Effector memory CD4-positive, alpha-beta T cell (primary cell): ENCODE measurements around the gene CASP8.

ENCODE experiments used
- DNase-seq, 3 donors: peaks; one replicate each; pipeline ENCODE4 v3.0.0-alpha.2; 2020
- H3K27ac ChIP-seq: 2 replicates; pipeline ENCODE4 v1.7.0; 2013; ENCODE audit warnings: mild to moderate bottlenecking, low read length, moderate library complexity; ENCODE audit not compliant: insufficient read depth, poor library complexity, severe bottlenecking
- H3K27me3 ChIP-seq: replicated peaks from 2 replicates; pipeline ENCODE4 v1.7.0; 2013; ENCODE audit warnings: mild to moderate bottlenecking, low read length; ENCODE audit not compliant: insufficient read depth, control insufficient read depth, poor library complexity, severe bottlenecking
- H3K36me3 ChIP-seq: 2 replicates; pipeline ENCODE4 v1.7.0; 2013; ENCODE audit warnings: mild to moderate bottlenecking, low read length, moderate library complexity; ENCODE audit not compliant: control insufficient read depth, insufficient read depth
- H3K4me1 ChIP-seq: 2 replicates; pipeline ENCODE4 v1.7.0; 2013; ENCODE audit warnings: low read length, mild to moderate bottlenecking; ENCODE audit not compliant: control insufficient read depth, insufficient read depth, poor library complexity, severe bottlenecking
- H3K4me3 ChIP-seq: 2 replicates; pipeline ENCODE4 v1.7.0; 2013; ENCODE audit warnings: low read length, low read depth, mild to moderate bottlenecking; ENCODE audit not compliant: insufficient read depth, poor library complexity, severe bottlenecking
- H3K9me3 ChIP-seq: 2 replicates; pipeline ENCODE4 v1.7.0; 2013; ENCODE audit warnings: mild to moderate bottlenecking, low read length, moderate library complexity; ENCODE audit not compliant: control insufficient read depth

Gene CASP8

DNA sequence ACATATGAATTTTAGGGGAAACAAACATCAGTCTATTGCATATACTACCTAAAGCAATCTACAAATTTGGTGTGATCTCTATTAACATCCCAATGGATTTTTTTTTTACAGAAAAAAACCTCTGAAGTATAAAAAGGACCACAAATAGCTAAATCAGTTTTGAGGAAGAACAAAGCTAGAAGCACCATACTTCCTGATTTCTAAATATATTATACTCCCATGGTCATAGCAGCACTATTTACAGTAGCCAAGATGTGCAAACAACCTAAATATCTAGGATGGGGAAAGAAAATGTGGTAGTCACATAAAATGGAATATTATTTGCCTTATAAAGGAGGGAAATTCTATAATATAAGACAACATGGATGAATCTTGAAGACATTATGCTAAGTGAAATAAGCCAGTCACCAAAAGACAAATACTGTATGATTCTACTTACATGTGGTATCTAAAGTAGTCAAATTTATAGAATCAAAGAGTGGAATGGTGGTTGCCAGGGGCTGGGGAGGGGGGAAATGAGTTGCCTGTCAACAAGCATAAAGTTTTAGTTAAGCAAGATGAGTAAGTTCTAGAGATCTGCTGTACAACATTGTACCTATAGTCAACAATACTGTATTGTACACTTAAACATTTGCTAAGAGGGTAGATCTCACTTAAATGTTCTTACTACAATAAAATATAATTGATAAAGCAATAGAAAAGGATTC, 17.6 kb upstream of the CASP8 start:
- Histone ChIP-seq H3K27ac (peak overlapping the region; percentile 18), H3K4me3 (no peak overlapping the region), H3K27me3 (no peaks in the 10 kb centered on the region), H3K9me3 (no peaks in the 10 kb centered on the region), H3K4me1 (peaks cover 4% of the 10 kb centered on the region), H3K36me3 (peaks cover 3% of the 10 kb centered on the region)
- DNase-seq, result no peak

DNA sequence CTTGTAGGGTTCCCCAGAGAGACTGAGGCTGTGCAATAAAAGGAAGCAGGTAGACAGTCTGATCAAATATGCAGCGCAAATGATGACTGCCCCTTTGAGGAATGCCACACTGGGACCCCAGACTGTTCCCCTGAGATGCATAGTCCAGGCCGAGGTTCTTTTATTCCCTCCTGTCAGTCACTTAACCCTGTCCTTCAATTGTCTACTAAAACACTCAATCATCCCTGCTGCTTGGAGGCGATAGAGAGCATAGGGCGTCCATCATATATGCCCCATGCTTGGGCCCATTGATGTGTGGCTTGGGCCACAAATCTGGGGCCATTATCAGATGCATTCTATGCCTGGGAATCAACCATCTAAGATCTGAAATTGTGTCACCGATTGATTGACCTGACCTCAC, 15.5 kb upstream of the CASP8 start:
- H3K36me3 ChIP-seq, result peaks cover 3% of the 10 kb centered on the region
- H3K4me1 ChIP-seq, result peaks cover 3% of the 10 kb centered on the region
- H3K27me3 ChIP-seq, result no peaks in the 10 kb centered on the region
- DNase-seq, result no peak
- H3K4me3 ChIP-seq, result no peak overlapping the region
- H3K9me3 ChIP-seq, result no peaks in the 10 kb centered on the region
- no peak overlapping the region for H3K27ac ChIP-seq

DNA sequence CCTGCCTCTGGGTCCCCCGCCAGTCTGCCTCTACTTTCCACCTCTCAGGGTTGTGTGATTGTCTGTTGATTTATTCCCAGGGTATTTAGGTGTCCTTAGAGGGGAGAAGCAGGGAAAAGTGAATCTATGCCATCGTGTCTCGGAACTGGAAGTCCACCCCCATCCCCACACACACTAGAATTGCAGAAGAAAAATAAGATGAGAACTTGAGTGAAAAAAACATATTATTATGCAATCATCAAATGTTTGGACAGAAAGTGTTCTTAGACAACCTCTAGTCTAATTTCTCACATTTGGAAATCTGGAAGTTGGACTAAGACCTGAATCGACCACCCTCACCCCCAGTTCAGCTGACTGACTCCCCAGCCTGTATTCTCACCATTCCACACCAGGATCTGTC, 14.1 kb upstream of the CASP8 start:
- Histone ChIP-seq H3K27me3 (no peaks in the 10 kb centered on the region), H3K27ac (no peak overlapping the region), H3K4me3 (no peak overlapping the region), H3K4me1 (peaks cover 3% of the 10 kb centered on the region), H3K9me3 (no peaks in the 10 kb centered on the region), H3K36me3 (peaks cover 3% of the 10 kb centered on the region)
- no peak for DNase-seq

DNA sequence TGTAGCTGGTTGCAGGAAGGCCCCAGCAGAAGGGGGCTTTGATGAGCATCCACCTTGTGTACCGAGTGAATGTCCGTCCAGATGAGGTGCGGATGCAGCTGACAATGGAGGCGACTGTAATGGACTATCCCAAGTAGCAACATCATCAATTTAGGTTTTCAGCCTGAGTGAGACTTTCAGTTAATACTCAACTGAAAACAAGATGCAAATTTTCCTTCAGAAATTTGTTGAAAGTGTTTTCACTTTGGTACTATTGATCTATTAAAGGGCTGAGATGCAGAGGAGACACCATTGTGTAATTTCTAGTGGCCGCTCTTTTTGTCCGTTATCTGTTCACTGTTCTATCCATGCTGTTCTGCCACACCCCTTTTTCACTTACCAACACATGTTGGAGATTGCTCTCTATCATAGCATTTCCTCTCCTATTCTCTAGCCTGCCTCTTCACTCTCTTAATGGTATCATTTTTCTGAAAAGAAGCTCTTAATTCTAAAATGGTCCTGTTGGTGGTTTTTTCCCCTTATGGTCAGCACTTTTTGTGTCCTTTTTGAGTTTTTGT, 12.0 kb upstream of the CASP8 start:
- Histone ChIP-seq H3K27me3 (no peaks in the 10 kb centered on the region), H3K36me3 (no peaks in the 10 kb centered on the region), H3K4me1 (peaks cover 20% of the 10 kb centered on the region), H3K27ac (no peak overlapping the region), H3K9me3 (no peaks in the 10 kb centered on the region), H3K4me3 (no peak overlapping the region)
- no peak for DNase-seq

DNA sequence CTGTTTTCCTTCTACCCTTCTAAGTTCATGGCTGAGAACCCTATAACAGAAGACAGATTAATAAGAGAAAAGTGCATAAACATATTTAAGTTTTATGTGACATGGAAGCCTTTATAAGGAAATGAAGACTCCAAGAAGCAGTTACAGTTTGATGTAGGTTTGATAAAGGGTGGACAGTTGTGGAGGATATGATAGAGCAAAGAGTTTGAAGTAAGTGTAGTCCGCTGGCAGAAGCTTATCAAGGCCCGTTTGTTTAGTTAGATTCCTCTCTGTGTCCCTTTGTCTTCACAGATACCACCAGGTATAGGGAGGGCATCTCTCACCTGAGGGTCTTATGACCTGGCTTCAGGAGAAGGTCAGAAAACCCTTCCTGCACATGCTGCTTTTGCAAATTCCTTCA, 10.4 kb upstream of the CASP8 start:
- no peak for DNase-seq
- Histone ChIP-seq H3K4me3 (no peak overlapping the region), H3K27me3 (no peaks in the 10 kb centered on the region), H3K27ac (no peak overlapping the region), H3K9me3 (no peaks in the 10 kb centered on the region), H3K4me1 (peaks cover 35% of the 10 kb centered on the region), H3K36me3 (no peaks in the 10 kb centered on the region)

DNA sequence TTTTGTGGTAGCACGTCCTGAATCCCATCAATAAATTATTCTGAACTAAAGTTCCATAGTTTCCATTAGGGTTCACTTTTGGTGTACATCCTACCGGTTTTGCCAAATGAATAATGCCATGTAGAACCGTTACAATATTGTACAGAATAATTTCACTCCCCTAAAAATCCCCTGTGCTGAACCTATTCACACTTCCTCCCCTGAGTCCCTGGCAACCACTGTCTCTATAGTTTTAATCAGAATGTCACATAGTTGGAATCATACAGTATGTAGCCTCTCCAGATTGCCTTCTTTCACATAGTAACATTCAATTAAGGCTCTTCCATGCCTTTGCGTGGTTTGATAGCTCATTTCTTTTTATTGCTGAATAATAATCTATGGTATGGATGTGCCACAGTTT, 9.6 kb upstream of the CASP8 start:
- Histone ChIP-seq H3K36me3 (no peaks in the 10 kb centered on the region), H3K9me3 (no peaks in the 10 kb centered on the region), H3K27me3 (no peaks in the 10 kb centered on the region), H3K27ac (no peak overlapping the region), H3K4me3 (no peak overlapping the region), H3K4me1 (peaks cover 43% of the 10 kb centered on the region)
- DNase-seq, result no peak

DNA sequence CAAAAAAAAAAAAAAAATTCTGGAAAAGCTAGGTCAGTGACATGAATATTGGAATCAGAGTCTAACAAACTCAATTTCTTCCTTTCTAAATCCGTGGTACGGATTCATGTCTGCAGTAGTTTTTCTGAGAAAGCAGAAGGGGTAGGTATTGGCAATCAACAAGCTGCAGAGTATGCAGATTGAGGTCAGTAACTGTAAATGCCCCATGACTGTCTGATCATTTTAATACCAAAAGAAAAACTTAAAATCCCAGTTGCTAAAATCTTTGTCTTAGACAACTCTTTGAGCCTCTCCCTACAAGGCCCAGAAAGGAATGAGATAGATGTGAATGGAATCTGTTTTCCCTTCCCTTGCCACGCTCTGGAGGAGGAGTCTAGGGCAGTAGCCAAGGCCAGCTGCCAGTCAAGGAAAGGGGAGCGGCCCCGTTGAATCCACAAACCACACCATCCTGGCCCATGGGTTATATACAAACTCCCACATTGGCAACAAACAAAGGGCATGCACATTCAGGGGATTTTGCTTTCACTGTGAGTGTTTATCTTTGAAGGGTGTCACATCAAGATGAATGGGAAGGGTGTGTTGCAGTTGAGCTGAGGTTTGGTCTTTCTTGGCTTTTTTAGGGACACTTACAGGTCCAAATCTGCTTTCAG, 6.1 kb upstream of the CASP8 start:
- Histone ChIP-seq H3K4me3 (no peak overlapping the region), H3K27ac (peak overlapping the region; percentile 96), H3K9me3 (no peaks in the 10 kb centered on the region), H3K4me1 (peaks cover 64% of the 10 kb centered on the region), H3K27me3 (no peaks in the 10 kb centered on the region), H3K36me3 (no peaks in the 10 kb centered on the region)
- DNase-seq, result no peak

DNA sequence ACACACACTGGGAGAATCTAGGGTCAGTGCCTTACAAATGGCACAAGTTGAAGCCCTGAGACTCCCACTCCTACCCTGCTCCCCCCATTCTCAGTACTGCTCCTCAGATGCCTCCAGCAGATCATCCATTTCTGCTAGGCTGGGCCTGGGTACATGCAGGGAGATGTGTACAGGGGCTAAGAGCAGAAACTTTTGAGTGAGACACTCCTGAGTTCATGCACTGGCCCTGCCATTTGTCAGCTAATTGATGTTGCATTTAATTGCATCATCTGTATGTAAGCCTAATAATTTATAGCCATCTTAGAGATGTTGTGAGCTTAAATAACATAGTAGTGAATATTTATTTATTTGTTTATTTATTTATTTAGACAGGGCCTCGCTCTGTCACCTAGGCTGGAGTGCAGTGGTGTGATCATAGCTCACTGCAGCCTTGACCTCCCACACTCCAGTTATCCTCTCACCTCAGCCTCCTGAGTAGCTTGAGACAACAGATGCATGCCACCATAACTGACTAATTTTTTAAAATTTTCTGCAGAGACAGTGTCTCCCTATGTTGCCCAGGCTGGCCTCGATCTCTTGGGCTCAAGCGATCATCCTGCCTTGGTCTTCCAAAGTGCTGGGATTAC, 4.8 kb upstream of the CASP8 start:
- H3K4me3 ChIP-seq, result no peak overlapping the region
- no peak for DNase-seq
- no peaks in the 10 kb centered on the region for H3K27me3 ChIP-seq
- H3K36me3 ChIP-seq, result no peaks in the 10 kb centered on the region
- peaks cover 74% of the 10 kb centered on the region for H3K4me1 ChIP-seq
- H3K27ac ChIP-seq, result peak overlapping the region; percentile 96
- H3K9me3 ChIP-seq, result no peaks in the 10 kb centered on the region

DNA sequence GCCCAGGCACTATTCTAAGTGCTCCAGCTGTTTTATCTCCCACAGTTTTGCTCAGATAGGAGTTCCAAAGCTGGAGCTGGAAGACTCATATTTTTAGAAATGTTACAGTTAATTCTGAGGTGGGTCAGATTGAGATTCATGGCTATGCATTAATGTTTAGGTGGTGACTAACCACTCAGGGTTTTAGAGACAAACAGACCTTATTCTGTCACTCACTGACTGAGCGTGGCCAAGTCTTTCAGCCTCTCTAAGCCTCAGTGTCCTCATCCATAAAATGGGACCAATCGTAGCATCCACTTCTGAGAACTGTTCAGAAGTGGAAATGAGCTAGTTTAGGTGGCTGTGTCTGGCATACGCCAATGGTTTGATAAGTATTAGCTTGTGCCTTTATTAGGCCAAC, 4.3 kb upstream of the CASP8 start:
- H3K4me1 ChIP-seq, result peaks cover 74% of the 10 kb centered on the region
- no peaks in the 10 kb centered on the region for H3K27me3 ChIP-seq
- peak overlapping the region; percentile 96 for H3K27ac ChIP-seq
- H3K9me3 ChIP-seq, result no peaks in the 10 kb centered on the region
- H3K36me3 ChIP-seq, result no peaks in the 10 kb centered on the region
- no peak for DNase-seq
- no peak overlapping the region for H3K4me3 ChIP-seq

DNA sequence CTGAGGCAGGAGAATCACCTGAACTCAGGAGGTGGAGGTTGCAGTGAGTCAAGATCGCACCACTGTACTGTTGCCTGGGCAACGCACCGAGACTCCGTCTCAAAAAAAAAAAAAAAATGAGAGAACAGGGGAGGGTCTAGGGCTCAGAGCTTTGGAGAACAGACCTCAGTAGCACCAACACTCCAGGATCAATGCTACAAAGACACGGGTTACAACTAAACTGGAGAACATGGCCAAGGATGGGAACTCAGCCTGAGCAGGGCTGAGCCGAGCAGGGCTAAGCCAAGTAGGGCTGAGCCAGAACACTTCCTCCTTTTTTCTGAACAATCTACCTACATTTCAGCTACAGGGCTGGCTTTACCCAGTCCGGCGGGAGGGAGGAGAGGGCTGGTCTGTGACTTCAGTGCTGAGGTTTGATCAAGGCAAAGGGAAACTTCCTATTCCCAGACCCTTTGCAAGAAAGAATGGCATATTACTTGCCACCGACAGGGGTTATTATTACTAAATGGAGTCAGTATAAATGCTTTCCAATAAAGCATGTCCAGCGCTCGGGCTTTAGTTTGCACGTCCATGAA, 2.9 kb upstream of the CASP8 start:
- Histone ChIP-seq H3K4me1 (peaks cover 65% of the 10 kb centered on the region), H3K4me3 (peak overlapping the region; percentile 54), H3K9me3 (no peaks in the 10 kb centered on the region), H3K27ac (peak overlapping the region; percentile 96), H3K36me3 (no peaks in the 10 kb centered on the region), H3K27me3 (no peaks in the 10 kb centered on the region)
- DNase-seq, result peak; percentile 37 to 56 (median 49)
